Ishikawa (cell line): ENCODE results near the gene ATP11A.

Experiments used
- CEBPB ChIP-seq: IDR thresholded peaks from 2 replicates; pipeline ENCODE4 v1.6.1; 2012
- EP300 ChIP-seq: IDR thresholded peaks from 2 replicates; pipeline ENCODE4 v1.6.1; 2012; ENCODE audit warnings: borderline replicate concordance
- TF ChIP-seq, protein P1 (sequence below): IDR thresholded peaks from 2 replicates; pipeline ENCODE4 v1.6.1; 2012
- TF ChIP-seq, protein P2 (sequence below): IDR thresholded peaks from 2 replicates; pipeline ENCODE4 v1.6.1; 2012

GRCh38 chr13:112685896-112686295, 3.9 kb upstream of the ATP11A start:
- TF ChIP-seq, protein P1, sequence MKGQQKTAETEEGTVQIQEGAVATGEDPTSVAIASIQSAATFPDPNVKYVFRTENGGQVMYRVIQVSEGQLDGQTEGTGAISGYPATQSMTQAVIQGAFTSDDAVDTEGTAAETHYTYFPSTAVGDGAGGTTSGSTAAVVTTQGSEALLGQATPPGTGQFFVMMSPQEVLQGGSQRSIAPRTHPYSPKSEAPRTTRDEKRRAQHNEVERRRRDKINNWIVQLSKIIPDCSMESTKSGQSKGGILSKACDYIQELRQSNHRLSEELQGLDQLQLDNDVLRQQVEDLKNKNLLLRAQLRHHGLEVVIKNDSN, result no peak
- TF ChIP-seq CEBPB (no peak), EP300 (no peak)
- TF ChIP-seq, protein P2, sequence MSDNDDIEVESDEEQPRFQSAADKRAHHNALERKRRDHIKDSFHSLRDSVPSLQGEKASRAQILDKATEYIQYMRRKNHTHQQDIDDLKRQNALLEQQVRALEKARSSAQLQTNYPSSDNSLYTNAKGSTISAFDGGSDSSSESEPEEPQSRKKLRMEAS, result no peak
